PFSK-1 (cell line): ENCODE results near the gene MCCC2.

Experiments used
- FOXP2 ChIP-seq: optimal IDR thresholded peaks from 2 replicates; pipeline ENCODE3; 2011; ENCODE audit warnings: borderline replicate concordance, control low read depth, inconsistent platforms; ENCODE audit not compliant: insufficient read depth; ENCODE audit errors: extremely low read length, extremely low read depth
- POLR2AphosphoS5 ChIP-seq: IDR thresholded peaks from 2 replicates; pipeline ENCODE4 v1.6.1; 2012; ENCODE audit warnings: low read depth, mild to moderate bottlenecking, control low read depth, low read length, moderate library complexity
- REST ChIP-seq, 2 experiments: IDR thresholded peaks; 2 replicates each; pipeline versions ENCODE4 v1.6.1 to v1.8.0; 2011 to 2012; ENCODE audit warnings: low read depth in 2 of 2, low read length in 2 of 2, control low read depth in 1 of 2, inconsistent platforms in 1 of 2, mild to moderate bottlenecking in 1 of 2, moderate library complexity in 1 of 2; ENCODE audit not compliant: insufficient read depth in 1 of 2
- SIN3A ChIP-seq: IDR thresholded peaks from 2 replicates; pipeline ENCODE4 v1.6.1; 2012; ENCODE audit warnings: mild to moderate bottlenecking, low read length, moderate library complexity, borderline replicate concordance; ENCODE audit not compliant: insufficient read depth
- TAF1 ChIP-seq: IDR thresholded peaks from 2 replicates; pipeline ENCODE4 v1.6.1; 2012; ENCODE audit warnings: low read length, control low read depth, borderline replicate concordance; ENCODE audit not compliant: insufficient read depth

Gene MCCC2

GRCh38 chr5:71569748-71570509 is 17.2 kb upstream of the MCCC2 start:
- TF ChIP-seq REST (IDR thresholded peaks at IDR 0.05; ENCODE audit: insufficient read depth in 1 of 2, low read depth in 2 of 2, low read length in 2 of 2) (no peak), SIN3A (no peak), TAF1 (no peak), POLR2AphosphoS5 (no peak), FOXP2 (no peak)

GRCh38 chr5:71573591-71573990 is 13.5 kb upstream of the MCCC2 start:
- TF ChIP-seq POLR2AphosphoS5 (no peak), FOXP2 (no peak), TAF1 (no peak), REST (IDR thresholded peaks at IDR 0.05; ENCODE audit: insufficient read depth in 1 of 2, low read depth in 2 of 2, low read length in 2 of 2) (no peak), SIN3A (no peak)

- TF ChIP-seq SIN3A = no peak
- no peak for TF ChIP-seq POLR2AphosphoS5
- no peak for TF ChIP-seq FOXP2
- no peak for TF ChIP-seq TAF1
- no peak for TF ChIP-seq REST (IDR thresholded peaks at IDR 0.05; ENCODE audit: insufficient read depth in 1 of 2, low read depth in 2 of 2, low read length in 2 of 2)
Observed at GRCh38 chr5:71576241-71576640, 10.9 kb upstream of the MCCC2 start.

- TF ChIP-seq TAF1 (no peak), REST (IDR thresholded peaks at IDR 0.05; ENCODE audit: insufficient read depth in 1 of 2, low read depth in 2 of 2, low read length in 2 of 2) (no peak), SIN3A (no peak), POLR2AphosphoS5 (no peak), FOXP2 (no peak)
Observed at GRCh38 chr5:71582945-71583584, 4.1 kb upstream of the MCCC2 start.
